Measurements from ENCODE around the gene TMUB1.

The TMUB1 gene

DNA sequence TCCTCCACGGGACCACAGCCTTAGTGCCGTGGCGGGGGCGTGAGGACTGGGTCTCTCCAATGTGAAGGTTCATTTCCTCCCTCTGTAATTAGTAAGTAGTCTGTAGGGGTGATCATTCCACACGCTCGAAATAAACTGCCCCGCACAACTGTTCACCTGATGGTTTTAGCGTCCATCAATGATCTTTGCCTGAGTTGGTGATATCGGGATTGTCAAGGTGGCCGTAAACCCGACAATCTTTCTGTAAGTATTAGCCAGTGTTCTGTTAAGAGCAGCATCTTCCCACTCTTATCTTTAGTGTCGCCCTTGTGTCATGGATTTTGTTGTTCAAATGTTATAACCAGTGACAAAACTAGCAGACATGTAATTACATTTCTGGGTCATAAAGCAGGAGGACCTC lies 20.7 kb upstream of the TMUB1 start:
- DNase-seq (ENCODE audit: low read depth): no peak

DNA sequence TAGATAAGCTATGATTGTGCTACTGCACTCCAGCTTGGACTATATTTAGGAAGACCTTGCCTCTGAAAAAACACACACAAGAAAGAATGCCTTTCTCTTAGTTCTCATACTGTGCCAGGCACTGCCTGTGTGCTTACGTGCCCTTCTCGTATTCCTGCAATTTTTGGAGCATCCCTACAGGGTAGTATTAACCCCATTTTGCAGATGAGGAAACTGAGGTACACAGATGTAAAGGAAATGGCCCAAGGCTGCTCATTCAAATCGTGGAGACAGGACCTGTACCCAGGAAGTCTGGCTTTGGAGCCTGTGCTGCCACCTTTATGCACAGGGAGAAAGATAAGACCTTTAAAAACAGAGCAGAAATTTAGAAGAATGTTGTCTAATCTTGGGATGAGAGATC lies 19.7 kb upstream of the TMUB1 start:
- no peak for DNase-seq (ENCODE audit: low read depth)

- DNase-seq (ENCODE audit: low read depth): no peak
Measured at GRCh38 chr7:151101621-151102396, 18.5 kb upstream of the TMUB1 start.

DNA sequence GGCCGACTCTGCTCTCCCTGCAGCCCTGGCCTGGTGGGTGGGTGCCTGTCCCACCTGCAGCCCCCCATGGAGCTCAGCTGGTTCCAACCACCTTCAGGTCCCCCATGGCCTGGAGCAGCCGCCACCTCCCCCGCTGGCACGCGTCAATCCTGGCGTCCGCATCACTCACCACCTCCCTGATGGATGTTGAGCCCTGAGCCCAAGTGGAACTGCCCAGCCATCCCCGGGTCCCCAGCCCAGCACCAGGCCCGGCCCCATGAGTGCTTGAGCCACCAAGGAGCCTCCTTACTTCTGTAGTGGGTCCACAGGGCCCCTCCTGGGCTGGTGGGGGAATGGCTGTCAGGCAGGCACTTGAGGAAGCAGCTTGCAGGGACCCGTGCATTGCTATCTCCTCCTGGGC lies 17.6 kb upstream of the TMUB1 start:
- DNase-seq (ENCODE audit: low read depth): no peak

GRCh38 chr7:151099486-151100211 lies 16.4 kb upstream of the TMUB1 start:
- DNase-seq (ENCODE audit: low read depth): no peak

DNA sequence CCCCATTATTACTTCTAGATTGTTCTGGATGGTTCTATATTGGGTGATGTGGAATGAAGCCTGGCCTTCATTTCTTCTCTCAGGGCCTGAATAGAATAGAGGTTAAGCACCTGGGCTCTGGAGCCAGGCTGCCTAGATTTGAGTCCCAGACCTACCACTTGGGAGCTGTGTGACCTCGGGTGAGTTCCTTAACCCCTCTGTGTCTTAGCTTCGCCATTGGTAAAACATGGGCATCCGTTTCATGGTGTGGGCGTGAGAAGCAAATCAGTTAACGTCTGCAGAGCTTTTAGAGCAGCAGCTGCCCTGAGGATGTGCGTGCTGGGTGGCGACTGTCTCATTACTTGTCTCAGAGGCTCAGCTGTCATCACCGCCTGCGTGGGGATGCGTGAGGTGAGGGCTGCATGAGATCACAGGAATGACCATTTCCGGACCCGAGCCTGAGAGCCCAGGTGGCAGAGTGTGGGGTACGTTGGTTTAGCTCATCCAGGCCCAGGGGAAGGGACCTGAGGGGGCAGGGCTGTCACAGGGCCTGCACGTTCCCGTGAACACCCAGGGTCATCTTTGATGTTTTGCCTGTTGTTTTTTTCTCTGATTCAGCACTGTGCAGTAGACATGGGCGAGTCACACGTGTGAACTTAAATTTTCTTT lies 12.7 kb upstream of the TMUB1 start:
- no peak for DNase-seq (ENCODE audit: low read depth)

- no peak for DNase-seq (ENCODE audit: low read depth)
Measured at GRCh38 chr7:151095123-151095797, 12.0 kb upstream of the TMUB1 start.

GRCh38 chr7:151094675-151095074 lies 11.4 kb upstream of the TMUB1 start:
- no peak for DNase-seq (ENCODE audit: low read depth)

- DNase-seq (ENCODE audit: low read depth): no peak
Measured at GRCh38 chr7:151093748-151094147, 10.5 kb upstream of the TMUB1 start.

DNA sequence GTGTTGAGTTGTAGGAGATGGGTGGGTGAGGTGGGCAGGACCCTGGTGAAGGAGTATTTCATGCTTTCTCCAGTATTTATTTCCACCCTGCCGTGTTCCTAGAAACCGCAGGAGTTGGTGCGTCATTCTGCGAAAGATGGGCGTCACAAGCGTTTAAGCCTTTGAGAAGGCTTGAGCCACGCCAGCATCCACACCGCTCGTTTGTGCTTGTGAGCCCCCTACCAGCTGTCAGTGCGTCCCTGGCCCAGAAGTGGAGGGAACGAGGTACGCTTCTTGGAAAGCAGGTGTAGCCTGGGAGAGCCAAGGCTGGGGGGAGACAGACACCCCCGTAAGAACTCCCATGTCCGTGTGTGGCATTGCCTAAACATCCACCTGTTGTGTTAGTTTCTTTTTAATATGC lies 8.7 kb upstream of the TMUB1 start:
- DNase-seq (ENCODE audit: low read depth): no peak

GRCh38 chr7:151091431-151091830 lies 8.1 kb upstream of the TMUB1 start:
- DNase-seq (ENCODE audit: low read depth): no peak

DNA sequence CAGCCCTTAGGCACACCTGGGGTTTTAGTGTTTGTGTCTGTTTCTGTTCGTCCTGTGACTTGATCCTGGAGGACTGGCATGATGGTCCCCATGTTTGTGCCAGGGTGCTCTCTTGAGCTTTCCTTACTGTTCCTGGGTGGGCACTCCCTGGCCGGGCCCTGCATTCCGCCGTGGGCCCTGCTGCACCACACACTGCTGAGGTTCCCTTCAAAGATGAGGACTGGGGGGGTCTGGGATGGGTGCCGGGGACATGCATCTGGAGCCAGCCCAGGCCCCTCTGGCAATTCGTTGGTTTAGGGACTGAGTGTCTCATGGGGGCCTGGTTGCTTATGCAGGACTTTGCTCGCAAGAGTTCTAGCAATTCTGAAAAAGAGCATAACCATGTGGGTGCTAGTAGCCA lies 7.7 kb upstream of the TMUB1 start:
- no peak for DNase-seq (ENCODE audit: low read depth)

GRCh38 chr7:151089893-151090730 lies 6.8 kb upstream of the TMUB1 start:
- no peak for DNase-seq (ENCODE audit: low read depth)

DNA sequence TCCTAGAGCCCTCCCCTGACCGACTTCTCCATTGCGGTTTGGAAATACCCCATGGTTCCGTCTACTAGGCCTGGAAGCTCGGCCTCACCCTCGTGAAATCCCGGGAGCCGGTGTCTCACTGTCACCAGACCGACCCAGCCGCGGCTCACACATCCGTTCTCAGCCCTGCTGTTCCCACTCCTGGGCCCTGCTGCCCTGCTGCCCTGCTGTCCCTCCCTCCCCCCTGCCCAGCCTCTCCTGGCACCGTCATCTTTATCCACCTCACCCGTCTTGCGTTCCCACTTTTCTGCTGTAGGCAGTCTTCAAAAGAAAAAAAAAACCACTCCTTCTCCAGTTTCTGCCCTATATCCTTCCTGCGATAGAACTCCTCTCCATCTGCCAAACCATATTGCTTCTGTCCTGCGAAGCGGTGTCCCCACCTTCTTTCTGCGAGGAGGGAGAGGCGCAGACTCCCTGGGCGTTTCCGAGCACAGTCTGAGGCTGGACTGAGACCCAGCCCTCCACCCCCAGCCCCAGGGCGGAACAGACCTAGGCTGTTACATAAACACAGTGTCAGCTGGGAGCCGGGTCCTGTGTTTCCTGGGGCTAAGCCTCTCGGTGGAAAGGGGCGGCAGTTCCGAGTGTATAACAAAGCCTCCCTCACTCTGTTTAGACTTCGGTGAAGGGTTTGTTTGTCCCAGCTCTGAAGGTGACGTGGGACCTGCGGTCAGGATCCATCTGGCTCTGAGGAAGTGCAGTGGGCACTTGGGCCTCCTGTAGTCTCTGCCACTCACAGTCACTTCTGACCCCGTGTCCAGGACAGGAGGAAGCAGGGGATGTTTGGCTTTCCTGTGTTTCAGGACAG lies 5.8 kb upstream of the TMUB1 start:
- DNase-seq (ENCODE audit: low read depth): no peak

DNA sequence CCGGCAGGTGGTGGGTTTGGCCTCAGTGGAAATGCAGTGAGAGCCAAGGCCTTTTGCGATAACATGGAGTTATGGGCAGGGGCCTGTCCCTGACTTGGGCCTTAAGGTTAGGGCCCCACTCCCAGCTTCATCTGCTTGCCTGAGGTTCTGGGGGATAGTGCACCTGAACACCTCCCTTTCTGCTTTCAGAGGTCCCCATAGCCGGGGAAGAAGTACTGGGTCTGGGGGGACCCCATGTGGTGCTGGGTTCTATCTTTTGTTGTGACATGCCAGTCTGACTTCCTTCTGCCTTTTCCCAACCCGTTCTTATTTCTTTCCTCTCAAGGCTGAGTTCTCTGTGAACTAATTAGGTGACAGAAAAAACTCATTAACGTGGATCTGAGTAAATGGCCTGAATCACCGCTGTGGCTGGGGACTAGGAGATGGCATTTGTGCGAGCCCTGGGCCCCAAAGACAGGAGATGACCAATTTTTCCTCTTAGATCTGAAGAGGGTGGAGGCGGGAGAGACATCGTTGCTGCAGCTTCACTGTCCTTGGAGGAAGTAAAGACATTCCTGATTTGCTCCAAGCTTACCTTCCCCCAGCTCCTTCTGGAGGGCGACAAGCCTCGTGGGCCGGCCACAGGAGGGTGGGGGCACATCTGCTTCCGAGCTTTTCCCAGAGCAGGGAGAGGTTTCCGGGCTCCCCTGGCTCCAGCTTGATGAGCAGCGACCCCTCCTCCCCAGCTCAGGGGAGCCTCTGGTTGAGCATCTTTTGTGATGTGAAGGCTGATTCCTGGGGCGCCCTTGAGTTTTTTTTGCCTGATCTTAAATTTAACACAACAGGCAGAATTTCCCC lies 4.9 kb upstream of the TMUB1 start:
- DNase-seq (ENCODE audit: low read depth): no peak

DNA sequence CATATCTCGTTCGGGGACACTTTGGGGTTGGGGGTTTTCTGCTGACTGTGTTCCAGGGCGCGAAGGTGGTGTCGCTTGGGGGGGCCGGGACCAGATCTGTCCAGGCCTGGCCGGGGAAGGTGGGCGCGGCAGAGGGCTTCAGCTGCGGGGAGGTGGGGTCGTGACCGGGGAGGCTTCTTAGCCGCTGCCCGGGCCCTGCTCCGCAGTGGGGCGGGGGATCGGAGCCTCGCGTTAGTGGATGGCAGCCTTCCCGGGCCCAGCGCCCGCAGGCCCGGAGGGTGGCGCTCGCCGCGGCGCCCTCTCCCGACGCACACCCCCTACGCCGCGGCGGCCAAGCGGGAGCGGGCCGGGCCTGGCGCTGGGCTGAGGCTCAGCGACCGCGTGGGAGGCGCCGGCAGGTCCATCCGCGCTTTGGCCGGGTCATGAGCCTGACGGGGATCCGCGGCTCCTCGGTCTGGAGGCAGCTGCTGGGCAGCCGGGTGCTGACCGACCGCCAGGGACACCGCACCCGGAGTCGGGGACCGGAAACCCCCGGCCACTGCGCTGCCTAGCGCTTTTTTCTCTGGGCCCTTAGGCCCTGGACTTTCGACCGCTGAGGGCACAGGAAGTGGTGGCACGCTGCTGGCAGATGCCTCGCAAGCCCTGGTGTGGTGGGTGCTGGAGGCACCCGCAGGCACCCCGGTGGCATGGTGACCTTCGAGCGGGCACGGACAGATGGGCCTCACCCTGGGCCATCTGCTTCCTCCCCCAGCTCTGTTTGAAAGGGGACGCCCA lies 4.1 kb upstream of the TMUB1 start:
- no peak for DNase-seq (ENCODE audit: low read depth)

GRCh38 chr7:151086802-151087244 lies 3.5 kb upstream of the TMUB1 start:
- no peak for DNase-seq (ENCODE audit: low read depth)

GRCh38 chr7:151085691-151086620 lies 2.7 kb upstream of the TMUB1 start, which contains the start of gene AGAP3:
Gene AGAP3, plus strand, starts transcription at chr7:151086475. Its CDS starts 267 bp downstream, at chr7:151086742.
- DNase-seq (ENCODE audit: low read depth): no peak
